ENCODE measurements around the gene GRAMD1C.

The GRAMD1C gene

GRCh38 chr3:113908133-113908532 is 69.5 kb downstream of the GRAMD1C start:
- no peak for TF ChIP-seq CTCF (IDR thresholded peaks at IDR 0.05; ENCODE audit: low read depth, low read length, missing control alignments)
- no peak overlapping the region for H3K4me3 ChIP-seq (ENCODE audit: low read depth, low read length)
- DNase-seq (ENCODE audit: low read depth), result no peak

GRCh38 chr3:113910966-113911365 is 72.4 kb downstream of the GRAMD1C start:
- H3K4me3 ChIP-seq (ENCODE audit: low read depth, low read length), result no peak overlapping the region
- no peak for DNase-seq (ENCODE audit: low read depth)
- TF ChIP-seq CTCF (IDR thresholded peaks at IDR 0.05; ENCODE audit: low read depth, low read length, missing control alignments), result no peak

GRCh38 chr3:113912552-113913236 is 74.1 kb downstream of the GRAMD1C start:
- H3K4me3 ChIP-seq (ENCODE audit: low read depth, low read length), result no peak overlapping the region
- DNase-seq (ENCODE audit: low read depth), result peak; percentile 42
- peak; percentile 79 for TF ChIP-seq CTCF (IDR thresholded peaks at IDR 0.05; ENCODE audit: low read depth, low read length, missing control alignments)

- DNase-seq (ENCODE audit: low read depth), result no peak
- no peak for TF ChIP-seq CTCF (IDR thresholded peaks at IDR 0.05; ENCODE audit: low read depth, low read length, missing control alignments)
Measured at GRCh38 chr3:113914646-113915045, 76.1 kb downstream of the GRAMD1C start.

GRCh38 chr3:113927556-113927955 is 89.0 kb downstream of the GRAMD1C start:
- DNase-seq (ENCODE audit: low read depth), result no peak
- TF ChIP-seq CTCF (IDR thresholded peaks at IDR 0.05; ENCODE audit: low read depth, low read length, missing control alignments), result no peak
- no peak overlapping the region for H3K4me3 ChIP-seq (ENCODE audit: low read depth, low read length)

More at GRCh38 chr3:113914646-113915045, 76.1 kb downstream of the GRAMD1C start:
- no peak overlapping the region for H3K4me3 ChIP-seq (ENCODE audit: low read depth, low read length)

- no peak for TF ChIP-seq CTCF (IDR thresholded peaks at IDR 0.05; ENCODE audit: low read depth, low read length, missing control alignments)
- peak overlapping the region; percentile 73; the same call in 1 of the 2 replicates for H3K4me3 ChIP-seq (ENCODE audit: low read depth, low read length)
- DNase-seq (ENCODE audit: low read depth), result no peak
Measured at GRCh38 chr3:113946831-113947230, 108.2 kb downstream of the GRAMD1C start.

Data from GM12864 (cell line).